PC-9 (cell line): ENCODE data around the gene IGF2BP2. TPM values are rescaled to one million over a fixed set of nuclear protein-coding genes. Genes with fewer than 3 reads are reported as not detected.
"Not testable (repeated sequence)": the region's sequence is repeated elsewhere in the genome, so short reads cannot be mapped to it uniquely, and the experiment has no call there.

Experiments used
- BruUV-seq: library from RNA; stranded (reverse); fragments of 400-500 nt; replicated peaks from 2 replicates; lab custom pipeline; 2021; lab: Mats Ljungman, UMichigan
- CTCF ChIA-PET: fragments of 300-600 bp; sonication (Branson Sonifier 250); formaldehyde crosslinking; loops from one replicate; lab custom pipeline; 2022; ENCODE audit warnings: antibody characterized with exemption; lab: Charles Lee
- POLR2A ChIA-PET: fragments of 300-600 bp; sonication (Branson Sonifier 250); formaldehyde crosslinking; loops from one replicate; lab custom pipeline; 2022; ENCODE audit warnings: antibody characterized with exemption; ENCODE audit not compliant: unreplicated experiment; lab: Charles Lee
- DNase-seq, 2 experiments: peaks; one replicate each; pipeline versions ENCODE4 v3.0.0 to v3.0.0-alpha.2; 2015 to 2022; ENCODE audit warnings: mixed read lengths in 1 of 2
- H2AFZ ChIP-seq: fragments of 200-600 bp; sonication (generic); 2 replicates; pipeline ENCODE4 v1.8.1; 2017; ENCODE audit warnings: antibody characterized with exemption
- H3F3A ChIP-seq: fragments of 200-600 bp; sonication (generic); 2 replicates; pipeline ENCODE4 v1.8.1; 2017; ENCODE audit warnings: antibody characterized with exemption, mild to moderate bottlenecking, low read depth; ENCODE audit not compliant: insufficient read depth
- H3K27ac ChIP-seq: fragments of 200-600 bp; sonication (generic); 2 replicates; pipeline ENCODE4 v1.6.1; 2016; ENCODE audit warnings: mixed run types
- H3K27me3 ChIP-seq: fragments of 200-600 bp; sonication (generic); 2 replicates; pipeline ENCODE4 v1.6.1; 2016; ENCODE audit warnings: low read depth, mixed run types; ENCODE audit not compliant: insufficient read depth
- H3K36me3 ChIP-seq: fragments of 200-600 bp; sonication (generic); 2 replicates; pipeline ENCODE4 v1.6.1; 2016; ENCODE audit warnings: low read depth, mixed run types
- H3K4me1 ChIP-seq: fragments of 200-600 bp; sonication (generic); replicated peaks from 2 replicates; pipeline ENCODE4 v1.6.1; 2016; ENCODE audit warnings: mixed run types; ENCODE audit not compliant: insufficient read depth
- H3K4me2 ChIP-seq: fragments of 200-600 bp; sonication (generic); 2 replicates; pipeline ENCODE4 v1.6.1; 2017; ENCODE audit warnings: mixed run types
- H3K4me3 ChIP-seq: fragments of 200-600 bp; sonication (generic); 2 replicates; pipeline ENCODE4 v1.6.1; 2016; ENCODE audit warnings: mixed run types
- H3K79me2 ChIP-seq: fragments of 200-600 bp; sonication (generic); 2 replicates; pipeline ENCODE4 v1.6.1; 2017; ENCODE audit warnings: low read depth, mixed run types
- H3K9me2 ChIP-seq: fragments of 200-600 bp; sonication (generic); 2 replicates; pipeline ENCODE4 v1.8.1; 2017; ENCODE audit warnings: mild to moderate bottlenecking; ENCODE audit not compliant: insufficient read depth
- H3K9me3 ChIP-seq: fragments of 200-600 bp; sonication (generic); 2 replicates; pipeline ENCODE4 v1.8.1; 2016; ENCODE audit warnings: low read depth; ENCODE audit not compliant: insufficient read depth
- H4K20me1 ChIP-seq: fragments of 200-600 bp; sonication (generic); 2 replicates; pipeline ENCODE4 v1.8.1; 2017; ENCODE audit not compliant: insufficient read depth
- EZH2 ChIP-seq: fragments of 200-600 bp; sonication (generic); IDR thresholded peaks from 2 replicates; pipeline ENCODE4 v1.8.0; 2017; ENCODE audit warnings: antibody characterized with exemption, low read depth
- intact Hi-C: fragments of 100-400 bp; cut with micrococcal nuclease; formaldehyde crosslinking; loops from one replicate; pipeline ENCODE4 v1.10.0; 2022; ENCODE audit not compliant: unreplicated experiment
- total RNA-seq: library from RNA; stranded (reverse); gene quantifications from 2 replicates; pipeline ENCODE4 v1.2.3, GENCODE V29; 2021
- TF ChIP-seq, protein P1 (sequence below): fragments of 200-600 bp; sonication (generic); conservative IDR thresholded peaks from 2 replicates; pipeline ENCODE4 v1.6.1; 2017; ENCODE audit warnings: mixed run types, antibody characterized with exemption, mild to moderate bottlenecking, moderate library complexity

The IGF2BP2 gene
- total RNA-seq, 1 experiment from 2014 or later = 140 TPM

DNA sequence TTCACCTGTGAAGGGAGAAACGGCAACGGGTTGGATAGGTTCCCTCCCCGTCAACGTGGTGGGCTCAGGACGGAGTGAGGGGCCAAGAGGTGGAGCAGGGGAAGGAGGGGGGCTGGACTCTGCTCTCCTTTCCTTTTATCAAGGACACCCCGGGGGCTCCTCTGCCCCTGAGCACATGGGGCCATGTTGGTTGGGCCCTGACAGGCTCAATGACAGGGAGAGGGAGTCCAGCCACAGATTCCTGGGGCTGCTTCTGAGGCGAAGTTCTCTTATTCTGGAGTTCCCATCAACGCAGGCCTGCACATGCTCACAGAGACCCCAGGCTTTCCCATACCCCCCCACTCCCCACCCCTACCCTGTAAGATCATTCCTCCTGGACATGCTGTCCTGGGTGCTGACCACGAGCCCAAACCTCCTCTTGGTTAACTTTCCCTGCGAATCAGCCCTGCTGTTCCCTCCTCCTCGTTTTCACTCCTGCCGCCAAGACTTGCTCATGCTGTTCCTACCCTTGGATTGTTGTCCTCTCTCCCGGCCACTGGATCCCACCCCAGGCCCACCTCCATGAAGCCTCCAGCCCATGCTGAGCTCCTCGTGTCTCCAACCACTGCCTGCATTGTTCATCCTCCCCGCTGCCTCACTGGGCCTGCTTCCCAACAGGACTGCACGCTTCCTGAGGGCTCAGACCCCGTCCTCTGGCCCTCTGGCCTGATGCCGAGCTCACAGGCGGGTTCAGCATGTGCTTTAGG, 177.5 kb downstream of the IGF2BP2 start:
- H3K79me2 ChIP-seq = no peaks in the 10 kb centered on the region
- H3K27me3 ChIP-seq = no peaks in the 10 kb centered on the region
- H4K20me1 ChIP-seq = no peaks in the 10 kb centered on the region; the same call in 1 of the 2 replicates
- H3K4me3 ChIP-seq = no peak overlapping the region
- no peaks in the 10 kb centered on the region for H3K4me1 ChIP-seq
- H2AFZ ChIP-seq = no peak overlapping the region
- no peaks in the 10 kb centered on the region for H3K9me2 ChIP-seq
- H3K36me3 ChIP-seq = peaks cover 45% of the 10 kb centered on the region
- H3K27ac ChIP-seq = no peak overlapping the region
- peaks cover 17% of the 10 kb centered on the region for H3F3A ChIP-seq
- intact Hi-C loops = no loop called here
- no peak for DNase-seq
- ChIA-PET POLR2A (no interaction called here), CTCF (no interaction called here)
- BruUV-seq = no TSS peak
- TF ChIP-seq, protein P1, sequence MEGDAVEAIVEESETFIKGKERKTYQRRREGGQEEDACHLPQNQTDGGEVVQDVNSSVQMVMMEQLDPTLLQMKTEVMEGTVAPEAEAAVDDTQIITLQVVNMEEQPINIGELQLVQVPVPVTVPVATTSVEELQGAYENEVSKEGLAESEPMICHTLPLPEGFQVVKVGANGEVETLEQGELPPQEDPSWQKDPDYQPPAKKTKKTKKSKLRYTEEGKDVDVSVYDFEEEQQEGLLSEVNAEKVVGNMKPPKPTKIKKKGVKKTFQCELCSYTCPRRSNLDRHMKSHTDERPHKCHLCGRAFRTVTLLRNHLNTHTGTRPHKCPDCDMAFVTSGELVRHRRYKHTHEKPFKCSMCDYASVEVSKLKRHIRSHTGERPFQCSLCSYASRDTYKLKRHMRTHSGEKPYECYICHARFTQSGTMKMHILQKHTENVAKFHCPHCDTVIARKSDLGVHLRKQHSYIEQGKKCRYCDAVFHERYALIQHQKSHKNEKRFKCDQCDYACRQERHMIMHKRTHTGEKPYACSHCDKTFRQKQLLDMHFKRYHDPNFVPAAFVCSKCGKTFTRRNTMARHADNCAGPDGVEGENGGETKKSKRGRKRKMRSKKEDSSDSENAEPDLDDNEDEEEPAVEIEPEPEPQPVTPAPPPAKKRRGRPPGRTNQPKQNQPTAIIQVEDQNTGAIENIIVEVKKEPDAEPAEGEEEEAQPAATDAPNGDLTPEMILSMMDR = no peak
- TF ChIP-seq EZH2 = no peak
- no peaks in the 10 kb centered on the region for H3K9me3 ChIP-seq
- H3K4me2 ChIP-seq = no peak overlapping the region

DNA sequence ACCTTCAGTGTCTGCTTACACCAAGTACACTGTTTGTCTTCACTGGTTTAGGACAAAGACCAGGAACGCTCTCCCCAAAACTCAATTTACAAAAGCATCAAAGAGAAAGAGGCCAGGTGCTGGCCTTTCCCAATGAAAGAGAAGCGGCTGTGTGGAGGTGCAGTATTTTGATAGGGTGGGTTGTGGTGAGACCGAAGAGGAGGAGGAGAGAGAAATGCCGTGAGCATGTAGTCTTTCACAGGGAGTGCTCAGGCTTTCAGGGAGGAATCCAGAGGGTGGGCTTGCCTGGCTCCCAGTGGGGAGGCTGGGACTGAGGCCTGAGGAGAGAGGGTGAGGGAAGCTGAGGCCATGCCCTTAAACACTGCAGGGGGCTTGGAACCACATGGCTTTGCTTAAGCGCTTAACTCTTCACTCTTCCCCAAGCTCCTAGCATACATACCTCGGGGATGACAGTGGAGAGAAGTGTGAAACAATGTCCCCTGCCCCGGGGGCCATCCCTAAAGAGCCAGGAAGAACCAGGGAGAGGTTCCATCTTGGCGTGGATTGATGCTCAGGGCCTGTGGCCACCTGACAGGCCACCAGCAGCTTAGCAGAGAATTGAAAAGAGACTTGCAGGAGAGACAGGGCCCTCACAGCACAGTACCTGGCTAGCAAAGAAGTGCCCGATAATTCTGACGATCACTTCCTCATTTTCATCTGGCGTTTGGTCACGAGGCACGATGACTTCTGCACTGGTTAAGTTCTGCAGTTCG, 178.3 kb downstream of the IGF2BP2 start:
- H3K27ac ChIP-seq = no peak overlapping the region
- ChIA-PET CTCF (interaction anchor here (0.7 kb wide), 1 partner anchor 627 kb away, joined by 3 read pairs; no protein-coding TSS in a partner anchor), POLR2A (no interaction called here)
- no peak for DNase-seq
- no TSS peak for BruUV-seq
- H3K9me2 ChIP-seq = no peaks in the 10 kb centered on the region
- TF ChIP-seq, protein P1 = no peak
- TF ChIP-seq EZH2 = no peak
- H2AFZ ChIP-seq = no peak overlapping the region
- peaks cover 17% of the 10 kb centered on the region for H3F3A ChIP-seq
- no peaks in the 10 kb centered on the region for H3K27me3 ChIP-seq
- H3K9me3 ChIP-seq = no peaks in the 10 kb centered on the region
- no peak overlapping the region for H3K4me3 ChIP-seq
- no peaks in the 10 kb centered on the region for H3K4me1 ChIP-seq
- H3K4me2 ChIP-seq = no peak overlapping the region
- peaks cover 46% of the 10 kb centered on the region for H3K36me3 ChIP-seq
- no peaks in the 10 kb centered on the region; the same call in 1 of the 2 replicates for H4K20me1 ChIP-seq
- no peaks in the 10 kb centered on the region for H3K79me2 ChIP-seq
- intact Hi-C loops = no loop called here

DNA sequence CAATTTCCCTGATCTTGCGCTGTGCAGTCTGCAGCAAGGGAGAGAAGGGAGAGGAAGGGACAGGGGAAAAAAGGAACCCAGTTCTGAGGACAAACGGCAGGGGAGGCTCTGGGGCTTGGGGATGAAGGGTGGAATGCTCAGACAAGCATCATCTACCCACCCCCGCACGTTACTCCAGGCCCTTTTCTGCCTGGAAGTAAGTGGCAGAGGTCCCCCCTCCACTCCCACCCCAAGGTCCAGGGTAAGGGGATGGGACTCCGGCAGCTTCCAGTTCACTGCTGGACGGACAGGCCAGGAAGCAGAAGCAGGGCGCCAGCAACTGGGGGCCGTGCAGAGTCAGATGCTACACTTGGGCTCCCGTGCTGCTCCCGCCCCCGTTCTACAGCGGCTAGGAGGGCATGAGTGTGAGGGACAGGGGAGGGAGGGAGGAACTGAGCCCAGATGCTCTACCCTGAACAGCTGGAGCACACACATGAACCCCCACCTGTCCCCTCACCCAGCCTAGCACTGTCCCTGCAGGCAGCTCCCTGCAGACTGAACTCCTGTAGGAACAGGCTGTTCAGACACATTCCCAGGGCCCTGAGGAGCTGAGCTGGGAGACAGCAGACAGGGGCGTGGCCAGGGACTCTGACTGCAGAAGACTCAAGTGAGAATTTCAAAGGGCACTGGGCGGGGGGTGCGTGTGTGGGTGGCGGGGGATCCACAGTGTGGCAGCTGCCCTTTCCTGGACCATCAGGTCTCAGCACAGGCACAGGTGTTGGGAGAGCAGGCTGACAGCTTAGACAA, 179.1 kb downstream of the IGF2BP2 start:
- POLR2A ChIA-PET = no interaction called here
- Histone ChIP-seq H3K36me3 (peaks cover 42% of the 10 kb centered on the region), H3F3A (peaks cover 17% of the 10 kb centered on the region), H3K27ac (no peak overlapping the region), H3K4me1 (no peaks in the 10 kb centered on the region), H3K27me3 (no peaks in the 10 kb centered on the region), H3K9me3 (no peaks in the 10 kb centered on the region), H2AFZ (no peak overlapping the region), H4K20me1 (no peaks in the 10 kb centered on the region; the same call in 1 of the 2 replicates), H3K4me2 (no peak overlapping the region), H3K4me3 (no peak overlapping the region), H3K79me2 (no peaks in the 10 kb centered on the region), H3K9me2 (no peaks in the 10 kb centered on the region)
- DNase-seq = no peak
- intact Hi-C loops = no loop called here
- BruUV-seq = no TSS peak
- TF ChIP-seq EZH2 = no peak
- TF ChIP-seq, protein P1 = no peak
- CTCF ChIA-PET = interaction anchor here (0.7 kb wide), 1 partner anchor 628 kb away, joined by 3 read pairs; no protein-coding TSS in a partner anchor

DNA sequence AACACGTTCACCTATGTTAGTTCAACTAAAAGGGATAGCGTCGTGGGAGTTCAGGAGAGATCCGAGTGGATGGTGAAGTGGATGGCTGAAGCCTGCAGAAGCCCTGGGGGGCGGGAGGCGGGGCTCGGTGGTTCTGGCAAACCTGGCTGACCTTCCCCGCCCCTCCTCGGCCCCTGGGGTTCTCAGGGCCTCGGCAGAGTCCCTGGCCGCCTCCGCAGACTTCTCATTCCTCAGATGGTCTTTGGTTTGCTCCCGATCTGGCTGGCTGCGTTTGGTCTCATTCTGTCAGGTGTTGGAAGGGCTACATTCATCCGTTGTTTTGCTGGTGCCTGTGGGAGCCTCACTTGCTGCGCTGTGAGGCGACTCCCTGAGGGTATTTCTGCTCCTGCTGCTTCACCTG, 179.7 kb downstream of the IGF2BP2 start:
- CTCF ChIA-PET, H3K9me2 ChIP-seq, POLR2A ChIA-PET, intact Hi-C loops, H3K27me3 ChIP-seq, H3K27ac ChIP-seq, H3K4me3 ChIP-seq, BruUV-seq, H3K4me1 ChIP-seq, DNase-seq, H3K9me3 ChIP-seq, H3K79me2 ChIP-seq, H2AFZ ChIP-seq, H3K4me2 ChIP-seq, H4K20me1 ChIP-seq: not testable (repeated sequence)
- Histone ChIP-seq H3K36me3 (peaks cover 36% of the 10 kb centered on the region), H3F3A (peaks cover 21% of the 10 kb centered on the region)
